AML-193 (cell line): ENCODE results near the gene RAD51C.
"Not testable (repeated sequence)": the region's sequence is repeated elsewhere in the genome, so short reads cannot be mapped to it uniquely, and the experiment has no call there.

Experiments
- DNase-seq, 2 experiments: peaks; one replicate each; lab custom pipeline; 2025; lab: John Stamatoyannopoulos, UW

The RAD51C gene

GRCh38 chr17:58684003-58684402 is 8.4 kb upstream of the RAD51C start:
- DNase-seq: no peak

GRCh38 chr17:58684462-58684861 is 7.9 kb upstream of the RAD51C start:
- DNase-seq: not testable (repeated sequence)

- DNase-seq: no peak
These were observed 5.4 kb upstream of the RAD51C start for GRCh38 chr17:58686980-58687379.

GRCh38 chr17:58688521-58688920 is 3.9 kb upstream of the RAD51C start:
- no peak for DNase-seq

- DNase-seq: not testable (repeated sequence)
These were observed 2.4 kb upstream of the RAD51C start for GRCh38 chr17:58690033-58690432.

- DNase-seq: no peak
These were observed 632 bp upstream of the RAD51C start, which contains the start of gene TEX14 for GRCh38 chr17:58691701-58692238. Gene TEX14, minus strand, starts transcription at chr17:58692045. Its CDS starts 40,044 bp downstream, at chr17:58652001.

- DNase-seq: no peak
These were observed 806 bp downstream of the RAD51C start for GRCh38 chr17:58693208-58693607.

- DNase-seq: no peak
These were observed 1.3 kb downstream of the RAD51C start for GRCh38 chr17:58693751-58694150.

- DNase-seq: no peak
These were observed 1.9 kb downstream of the RAD51C start for GRCh38 chr17:58694302-58694701.

GRCh38 chr17:58694826-58695225 is 2.4 kb downstream of the RAD51C start:
- DNase-seq: no peak

- DNase-seq: no peak
These were observed 7.4 kb downstream of the RAD51C start for GRCh38 chr17:58699771-58700170.

GRCh38 chr17:58702045-58702476 is 9.7 kb downstream of the RAD51C start:
- DNase-seq: no peak

GRCh38 chr17:58702708-58703107 is 10.3 kb downstream of the RAD51C start:
- DNase-seq: no peak

- DNase-seq: no peak
These were observed 10.9 kb downstream of the RAD51C start for GRCh38 chr17:58703137-58703915.

GRCh38 chr17:58703916-58704286 is 11.5 kb downstream of the RAD51C start:
- DNase-seq: no peak

GRCh38 chr17:58706351-58707140 is 14.1 kb downstream of the RAD51C start:
- DNase-seq: no peak

- peak; percentile 53 to 63 for DNase-seq
These were observed 18.6 kb downstream of the RAD51C start for GRCh38 chr17:58710948-58711552.

- DNase-seq: no peak
These were observed 29.9 kb downstream of the RAD51C start for GRCh38 chr17:58722274-58722673.

- no peak for DNase-seq
These were observed 30.3 kb downstream of the RAD51C start for GRCh38 chr17:58722696-58723095.

GRCh38 chr17:58728798-58729197 is 36.4 kb downstream of the RAD51C start:
- no peak for DNase-seq

GRCh38 chr17:58730937-58731336 is 38.5 kb downstream of the RAD51C start:
- no peak for DNase-seq

GRCh38 chr17:58734040-58734439 is 41.6 kb downstream of the RAD51C start:
- no peak for DNase-seq
